BE2C (cell line): Measurements from ENCODE around the gene GALNT16.

Source experiments
- DNase-seq: peaks from one replicate; pipeline ENCODE4 v3.0.0-alpha.2; 2020
- H3K27me3 ChIP-seq: fragments of 250-450 bp; sonication (Bioruptor Pico); 2 replicates; pipeline ENCODE4 v1.5.1; 2020; ENCODE audit warnings: mild to moderate bottlenecking
- H3K36me3 ChIP-seq: fragments of 250-450 bp; sonication (Bioruptor Pico); 2 replicates; pipeline ENCODE4 v1.5.1; 2020; ENCODE audit warnings: mild to moderate bottlenecking
- H3K4me1 ChIP-seq: fragments of 250-450 bp; sonication (Bioruptor Pico); 2 replicates; pipeline ENCODE4 v1.5.1; 2020
- H3K4me3 ChIP-seq: 2 replicates; pipeline ENCODE4 v1.5.1; 2011; ENCODE audit warnings: low read depth, low read length
- H3K9me3 ChIP-seq: fragments of 250-450 bp; sonication (Bioruptor Pico); 2 replicates; pipeline ENCODE4 v1.5.1; 2020
- CTCF ChIP-seq: IDR thresholded peaks from 2 replicates; pipeline ENCODE4 v1.5.1; 2012; ENCODE audit warnings: mild to moderate bottlenecking, low read depth, low read length

The GALNT16 gene

GRCh38 chr14:69299286-69300035, 39.5 kb downstream of the GALNT16 start:
- Histone ChIP-seq H3K36me3 (no peaks in the 10 kb centered on the region), H3K4me3 (no peak overlapping the region), H3K9me3 (no peaks in the 10 kb centered on the region), H3K4me1 (no peaks in the 10 kb centered on the region), H3K27me3 (no peaks in the 10 kb centered on the region)
- no peak for DNase-seq
- peak; percentile 39 for TF ChIP-seq CTCF

- Histone ChIP-seq H3K9me3 (no peaks in the 10 kb centered on the region), H3K36me3 (no peaks in the 10 kb centered on the region), H3K27me3 (no peaks in the 10 kb centered on the region), H3K4me1 (no peaks in the 10 kb centered on the region), H3K4me3 (no peak overlapping the region)
- TF ChIP-seq CTCF = no peak
- no peak for DNase-seq
Observed at GRCh38 chr14:69300601-69301221, 40.8 kb downstream of the GALNT16 start.

- Histone ChIP-seq H3K27me3 (no peaks in the 10 kb centered on the region; the same call in 1 of the 2 replicates), H3K4me3 (no peak overlapping the region), H3K36me3 (no peaks in the 10 kb centered on the region), H3K4me1 (no peaks in the 10 kb centered on the region), H3K9me3 (no peaks in the 10 kb centered on the region)
- no peak for TF ChIP-seq CTCF
- no peak for DNase-seq
Observed at GRCh38 chr14:69303086-69303485, 43.1 kb downstream of the GALNT16 start.

GRCh38 chr14:69312608-69313007, 52.6 kb downstream of the GALNT16 start:
- TF ChIP-seq CTCF = no peak
- no peak overlapping the region for H3K4me3 ChIP-seq
- H3K36me3 ChIP-seq = no peaks in the 10 kb centered on the region
- peaks cover 3% of the 10 kb centered on the region; the same call in 1 of the 2 replicates for H3K27me3 ChIP-seq
- no peaks in the 10 kb centered on the region for H3K9me3 ChIP-seq
- no peaks in the 10 kb centered on the region for H3K4me1 ChIP-seq
- DNase-seq = no peak

GRCh38 chr14:69313176-69313575, 53.2 kb downstream of the GALNT16 start:
- Histone ChIP-seq H3K36me3 (no peaks in the 10 kb centered on the region), H3K4me3 (no peak overlapping the region), H3K4me1 (no peaks in the 10 kb centered on the region), H3K27me3 (0 out of 2 replicates have a peak, but pooled peaks cover 3% of the 10 kb centered on the region), H3K9me3 (no peaks in the 10 kb centered on the region)
- no peak for DNase-seq
- no peak for TF ChIP-seq CTCF

GRCh38 chr14:69314327-69314726, 54.4 kb downstream of the GALNT16 start:
- H3K27me3 ChIP-seq = no peaks in the 10 kb centered on the region
- no peak for DNase-seq
- H3K4me3 ChIP-seq = no peak overlapping the region
- no peaks in the 10 kb centered on the region for H3K9me3 ChIP-seq
- H3K4me1 ChIP-seq = no peaks in the 10 kb centered on the region
- no peaks in the 10 kb centered on the region for H3K36me3 ChIP-seq
- TF ChIP-seq CTCF = no peak
